ES-I3 (cell line): Measurements from ENCODE around the gene CPLX3.

Source experiments
- H3K36me3 ChIP-seq: 2 replicates; pipeline ENCODE4 v1.6.1; 2013; ENCODE audit warnings: mild to moderate bottlenecking, low read length, control low read depth, moderate library complexity; ENCODE audit not compliant: insufficient read depth
- H3K4me1 ChIP-seq: 2 replicates; pipeline ENCODE4 v1.6.1; 2013; ENCODE audit warnings: mild to moderate bottlenecking, control low read depth, low read length; ENCODE audit not compliant: insufficient read depth
- H3K9ac ChIP-seq: 2 replicates; pipeline ENCODE4 v1.6.1; 2013; ENCODE audit warnings: low read depth, mild to moderate bottlenecking, low read length, moderate library complexity
- H3K9me3 ChIP-seq: 2 replicates; pipeline ENCODE4 v1.6.1; 2013; ENCODE audit warnings: mild to moderate bottlenecking, low read length, moderate library complexity; ENCODE audit not compliant: control insufficient read depth, insufficient read depth

The CPLX3 gene

GRCh38 chr15:74826364-74826819, at the start of gene CPLX3:
Gene CPLX3 (plus strand): TSS chr15:74826627. CDS start chr15:74826704, 77 bp downstream.
- Histone ChIP-seq H3K36me3 (no peaks in the 10 kb centered on the region), H3K4me1 (peaks cover 6% of the 10 kb centered on the region; the same call in 1 of the 2 replicates), H3K9ac (no peak within 1 kb of the TSS; the same call in 1 of the 2 replicates), H3K9me3 (no peaks in the 10 kb centered on the region)

DNA sequence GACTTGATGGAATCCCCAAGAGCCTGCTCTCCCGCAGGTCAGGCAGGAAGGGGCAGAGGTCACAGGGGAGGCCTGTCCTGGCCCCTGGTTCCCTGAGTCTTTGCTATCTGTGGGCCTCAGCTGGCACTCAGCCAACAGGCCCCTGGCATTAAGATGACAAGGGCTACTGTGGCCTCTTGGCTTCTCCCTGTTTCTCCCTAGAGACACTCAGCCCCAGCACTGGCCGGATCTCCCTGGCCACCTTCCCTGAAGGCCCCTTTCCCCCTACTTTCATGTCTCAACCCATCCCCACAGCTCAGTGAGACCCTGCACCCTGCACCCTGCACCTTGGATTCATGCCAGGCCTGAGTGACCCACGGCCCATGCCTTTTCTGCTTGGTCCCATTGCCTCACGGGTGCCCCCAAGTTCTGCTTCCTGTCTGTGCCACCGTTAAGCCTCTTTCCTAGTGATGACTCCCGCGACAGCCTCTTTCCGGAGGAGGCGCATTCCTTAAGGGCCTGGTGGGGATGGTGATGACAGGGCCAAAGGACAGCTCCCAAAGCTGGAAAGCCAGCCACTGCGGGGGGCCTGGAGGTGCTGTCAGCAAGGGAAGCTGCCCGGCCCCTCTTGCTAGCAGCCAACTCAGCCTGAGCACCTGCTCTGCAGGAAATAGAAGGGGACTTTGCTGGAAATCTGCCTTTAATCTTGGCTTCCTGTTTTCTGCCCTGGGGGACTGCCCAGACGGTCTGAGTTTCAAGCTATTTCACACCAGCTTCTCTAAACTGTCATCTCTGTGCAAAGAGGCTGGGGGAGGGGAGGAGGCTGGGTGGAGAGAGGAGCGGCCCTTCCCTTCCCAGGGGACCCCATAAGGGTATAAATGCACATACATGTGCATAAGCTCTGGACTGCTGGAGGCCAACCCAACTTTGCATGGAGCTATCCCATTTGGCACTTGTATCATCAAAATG, 49.3 kb upstream of the CPLX3 start:
- no peak overlapping the region for H3K9ac ChIP-seq
- no peaks in the 10 kb centered on the region for H3K9me3 ChIP-seq
- H3K36me3 ChIP-seq = no peaks in the 10 kb centered on the region
- H3K4me1 ChIP-seq = peaks cover 39% of the 10 kb centered on the region; the same call in 1 of the 2 replicates

DNA sequence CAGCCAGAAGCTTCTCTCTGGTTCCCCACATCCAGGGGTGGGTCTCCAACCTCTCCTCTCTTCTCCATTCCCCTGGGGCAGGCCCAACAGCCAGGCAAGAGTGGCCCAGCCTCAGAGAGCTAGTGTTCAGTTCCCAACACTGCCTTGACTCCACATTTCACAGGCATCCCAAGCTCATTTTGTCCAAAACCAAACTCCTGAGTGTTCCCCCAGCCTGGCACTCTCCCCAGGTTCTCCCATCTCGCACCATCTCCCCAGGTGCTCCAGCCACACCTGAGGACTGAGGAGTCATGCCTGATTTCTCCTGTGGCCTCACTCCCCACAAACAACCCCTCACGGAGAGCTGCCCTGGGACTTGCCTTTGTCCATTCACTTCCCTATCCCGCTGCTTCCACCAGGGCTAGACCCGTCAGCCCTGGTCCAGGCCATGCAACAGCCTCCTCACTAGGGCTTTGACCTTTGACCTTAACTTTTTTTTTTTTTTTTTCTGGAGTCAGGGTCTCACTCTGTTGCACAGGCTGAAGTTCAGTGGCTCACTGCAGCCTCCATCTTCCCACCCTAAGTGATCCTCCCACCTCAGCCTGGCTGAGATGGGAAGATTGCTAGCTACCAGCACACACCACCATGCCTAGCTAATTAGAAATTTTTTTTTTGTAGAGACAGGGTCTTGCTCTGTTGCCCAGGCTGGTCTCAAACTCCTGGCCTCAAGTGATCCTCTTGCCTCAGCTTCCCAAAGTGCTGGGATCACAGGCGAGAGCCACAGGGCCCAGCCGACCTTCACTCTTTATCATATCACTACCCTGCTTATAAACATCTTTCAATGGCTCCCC, 48.4 kb upstream of the CPLX3 start:
- no peak overlapping the region for H3K9ac ChIP-seq
- H3K9me3 ChIP-seq = no peaks in the 10 kb centered on the region
- peaks cover 36% of the 10 kb centered on the region; the same call in 1 of the 2 replicates for H3K4me1 ChIP-seq
- H3K36me3 ChIP-seq = no peaks in the 10 kb centered on the region

DNA sequence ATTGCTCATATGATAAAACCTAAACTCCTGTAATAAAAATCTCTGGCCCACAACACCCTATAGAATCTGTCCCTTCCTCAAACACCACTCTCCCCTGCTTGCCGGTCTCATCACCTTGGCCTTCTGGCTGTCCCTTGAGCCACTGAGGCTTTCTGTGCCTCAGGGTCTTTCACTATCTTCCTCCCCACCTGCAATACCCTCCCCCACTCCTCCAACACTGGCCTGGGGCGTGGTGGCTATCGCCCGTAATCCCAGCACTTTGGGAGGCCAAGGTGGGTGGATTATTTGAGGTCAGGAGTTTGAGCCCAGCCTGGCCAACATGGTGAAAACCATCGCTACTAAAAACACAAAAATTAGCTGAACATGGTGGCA, 47.8 kb upstream of the CPLX3 start:
- H3K4me1 ChIP-seq = peaks cover 31% of the 10 kb centered on the region; the same call in 1 of the 2 replicates
- no peak overlapping the region for H3K9ac ChIP-seq

DNA sequence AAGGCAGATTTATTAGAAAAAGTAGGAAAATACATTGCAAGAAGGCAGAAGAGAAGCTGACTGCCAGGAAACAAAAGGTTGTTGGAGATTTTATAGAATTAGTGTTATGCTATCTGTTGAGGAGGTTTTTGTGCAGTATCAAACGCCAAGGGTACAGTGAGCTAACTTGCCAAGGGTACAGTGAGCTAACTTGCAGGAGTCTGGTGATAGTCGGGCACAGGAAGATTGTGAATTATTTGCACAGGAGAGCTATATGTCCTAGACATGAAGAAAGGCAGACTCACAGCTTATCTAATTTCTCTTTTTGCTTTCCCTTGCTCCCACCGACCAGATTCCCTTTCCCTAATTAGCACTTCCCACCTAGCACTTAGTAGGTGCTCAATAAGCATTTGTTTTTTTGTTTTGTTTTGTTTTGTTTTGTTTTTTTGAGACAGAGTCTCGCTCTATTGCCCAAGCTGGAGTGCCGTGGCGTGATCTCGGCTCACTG, 47.2 kb upstream of the CPLX3 start:
- no peak overlapping the region for H3K9ac ChIP-seq
- no peaks in the 10 kb centered on the region for H3K9me3 ChIP-seq
- peaks cover 30% of the 10 kb centered on the region; the same call in 1 of the 2 replicates for H3K4me1 ChIP-seq
- no peaks in the 10 kb centered on the region for H3K36me3 ChIP-seq

More for the DNA sequence above, 47.8 kb upstream of the CPLX3 start:
- no peaks in the 10 kb centered on the region for H3K36me3 ChIP-seq
- no peaks in the 10 kb centered on the region for H3K9me3 ChIP-seq

DNA sequence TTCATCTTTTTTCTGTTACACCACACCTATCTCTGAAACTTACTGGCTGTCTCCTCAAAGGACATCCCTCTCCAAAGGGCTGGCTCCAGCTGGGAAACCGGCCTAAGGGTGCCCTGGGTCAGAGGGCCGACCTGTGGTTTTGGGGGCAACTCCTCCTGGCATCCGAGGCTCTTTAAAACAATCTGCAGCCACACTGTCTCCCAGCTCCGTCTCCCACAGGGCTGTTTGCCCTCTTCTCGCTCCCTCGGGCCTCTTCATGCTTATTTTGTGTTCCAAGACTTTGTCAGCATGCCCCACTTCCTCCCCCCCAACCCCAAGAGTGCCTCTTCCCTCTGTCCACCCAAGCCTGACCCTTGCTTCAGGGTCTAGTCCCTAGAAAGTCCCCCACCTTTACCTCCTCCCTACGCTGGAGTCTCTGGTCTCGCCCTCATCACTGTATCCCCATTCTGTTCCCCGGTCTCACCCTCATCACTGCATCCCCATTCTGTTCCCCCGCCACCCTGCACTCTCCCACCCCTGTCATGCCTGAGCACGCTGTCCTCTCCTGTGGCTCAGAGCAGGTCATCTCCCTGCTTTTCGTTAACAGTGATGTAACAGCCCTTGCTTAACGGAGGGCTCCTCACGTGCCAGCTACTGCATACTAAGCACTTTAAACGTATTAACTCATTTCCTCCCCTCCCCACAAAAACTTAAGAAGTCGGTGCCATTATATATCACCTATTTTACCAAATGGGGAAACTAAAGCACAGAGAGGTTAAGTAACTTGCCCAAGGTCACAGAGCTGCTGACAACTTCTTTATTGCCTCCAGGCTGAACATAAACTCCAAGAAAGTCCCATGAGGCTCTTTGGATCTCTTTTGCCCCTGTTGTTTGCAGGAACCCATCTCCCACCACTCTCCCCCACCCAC, 45.6 kb upstream of the CPLX3 start:
- no peaks in the 10 kb centered on the region for H3K9me3 ChIP-seq
- H3K9ac ChIP-seq = peak overlapping the region; percentile 88; the same call in 1 of the 2 replicates
- H3K4me1 ChIP-seq = peaks cover 30% of the 10 kb centered on the region; the same call in 1 of the 2 replicates
- no peaks in the 10 kb centered on the region for H3K36me3 ChIP-seq

DNA sequence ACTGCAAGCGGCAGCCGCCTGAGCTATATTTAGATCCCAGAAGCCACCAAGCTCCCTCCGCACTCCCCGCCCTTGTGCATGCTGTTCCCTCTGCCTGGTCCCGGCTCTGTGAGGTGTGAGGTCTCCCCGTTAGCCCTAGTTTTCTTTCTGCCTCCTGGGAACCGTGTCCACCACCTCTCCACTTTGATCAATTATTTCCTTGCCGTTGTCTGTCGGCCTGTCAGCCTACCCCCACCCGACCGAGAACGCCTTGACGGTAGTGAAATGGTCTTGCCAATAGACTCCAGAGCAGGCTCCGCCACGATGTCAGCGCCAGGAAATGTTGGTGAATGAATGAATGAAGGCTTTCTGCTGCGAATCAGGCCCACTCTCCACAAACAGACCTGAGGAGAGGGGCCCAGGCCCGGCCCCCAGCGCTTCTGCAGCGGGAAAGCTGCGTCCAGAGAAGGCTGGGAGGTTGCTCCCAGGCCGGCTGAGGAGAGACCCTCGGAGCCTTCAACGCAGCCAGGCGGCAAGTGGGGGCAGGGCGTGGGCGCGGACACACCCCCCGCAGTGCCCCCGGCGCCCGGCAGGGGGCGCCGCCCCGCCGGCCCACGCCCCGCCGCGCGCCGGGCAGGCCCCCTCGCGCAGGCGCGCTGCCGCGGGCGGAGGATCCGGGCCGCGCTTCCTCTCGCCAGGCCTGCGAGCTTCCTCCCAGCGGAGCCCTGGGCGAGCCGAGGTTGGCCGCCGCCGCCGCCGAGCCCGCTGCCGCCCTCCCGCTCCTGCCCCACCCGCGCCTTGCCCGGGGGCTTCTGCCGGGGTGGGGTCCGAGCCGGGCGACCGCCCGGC, 44.8 kb upstream of the CPLX3 start, which contains the start of gene CSK:
CSK (plus strand) TSS at position 650 of the 828 bp plus-strand sequence. CDS start 16,218 bp downstream, outside the sequence.
- peaks cover 28% of the 10 kb centered on the region; the same call in 1 of the 2 replicates for H3K4me1 ChIP-seq
- peak within 1 kb of the TSS; percentile 88 for H3K9ac ChIP-seq
- H3K36me3 ChIP-seq = no peaks in the 10 kb centered on the region
- H3K9me3 ChIP-seq = no peaks in the 10 kb centered on the region

- Histone ChIP-seq H3K4me1 (peaks cover 20% of the 10 kb centered on the region; the same call in 1 of the 2 replicates), H3K9me3 (no peaks in the 10 kb centered on the region)
Observed at GRCh38 chr15:74782259-74783071, 44.0 kb upstream of the CPLX3 start.

GRCh38 chr15:74783072-74783807, 43.2 kb upstream of the CPLX3 start:
- Histone ChIP-seq H3K9ac (peak overlapping the region; percentile 74; the same call in 1 of the 2 replicates), H3K9me3 (no peaks in the 10 kb centered on the region), H3K4me1 (peaks cover 20% of the 10 kb centered on the region), H3K36me3 (no peaks in the 10 kb centered on the region)

More at GRCh38 chr15:74782259-74783071, 44.0 kb upstream of the CPLX3 start:
- Histone ChIP-seq H3K9ac (peak overlapping the region; percentile 74), H3K36me3 (no peaks in the 10 kb centered on the region)

DNA sequence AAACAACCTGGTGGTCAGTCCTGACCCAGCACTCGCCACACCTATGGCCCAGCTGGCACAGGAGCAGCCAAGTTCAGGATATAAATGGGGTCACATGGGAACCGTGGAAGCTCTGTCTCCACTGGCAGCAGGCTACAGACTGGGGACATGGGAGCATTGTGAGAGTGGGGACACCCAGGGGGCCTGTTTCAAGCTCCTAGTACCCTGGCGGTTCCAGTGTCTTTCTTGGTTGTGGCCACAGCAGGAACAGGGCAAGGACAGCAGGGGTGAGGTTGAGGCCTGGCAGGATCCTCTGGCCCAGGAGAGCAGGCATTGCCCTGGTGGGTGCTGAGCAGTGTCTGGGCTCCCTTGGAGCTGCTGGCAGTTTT, 42.6 kb upstream of the CPLX3 start:
- no peaks in the 10 kb centered on the region for H3K36me3 ChIP-seq
- peaks cover 26% of the 10 kb centered on the region for H3K4me1 ChIP-seq
- H3K9ac ChIP-seq = no peak overlapping the region
- H3K9me3 ChIP-seq = no peaks in the 10 kb centered on the region

DNA sequence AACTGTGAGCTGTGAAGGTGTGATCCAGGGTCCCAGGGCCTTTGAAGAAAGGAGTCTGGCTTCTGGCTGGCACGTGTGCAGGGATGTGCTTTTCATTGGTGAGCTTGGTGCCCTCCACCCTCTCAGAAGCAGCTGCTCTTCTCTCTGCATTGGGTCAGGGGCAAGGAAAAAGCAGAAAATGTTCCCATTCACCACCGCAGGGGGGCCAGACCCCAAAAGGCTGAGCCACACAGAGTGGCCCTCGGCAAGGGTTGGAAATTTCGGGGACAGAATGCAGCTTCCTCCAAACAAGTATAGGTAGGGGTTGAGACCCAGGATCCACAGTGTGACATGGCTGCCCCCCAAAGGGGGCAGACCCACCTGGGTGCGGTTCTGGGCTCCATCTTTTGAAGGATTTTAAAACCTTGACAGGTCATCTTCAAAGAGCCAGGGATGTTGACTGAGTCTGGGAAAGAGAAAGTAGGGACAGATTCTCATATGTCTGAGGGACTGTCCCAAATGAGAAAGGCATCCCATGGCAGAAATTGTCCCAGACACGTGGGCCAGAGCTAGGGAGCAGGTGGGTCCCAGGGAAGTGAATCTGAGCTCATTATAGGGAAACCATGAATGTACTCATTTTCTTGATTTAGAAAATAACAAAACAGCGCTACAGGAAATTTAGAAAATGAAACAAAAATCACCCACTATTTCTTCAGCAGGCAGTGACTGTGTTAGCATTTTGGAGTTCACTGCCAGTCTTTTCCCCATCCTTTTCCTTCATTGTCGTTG, 41.8 kb upstream of the CPLX3 start:
- Histone ChIP-seq H3K9ac (no peak overlapping the region), H3K36me3 (no peaks in the 10 kb centered on the region), H3K4me1 (peaks cover 34% of the 10 kb centered on the region), H3K9me3 (no peaks in the 10 kb centered on the region)
